GM12874 (cell line): ENCODE results near the gene ATF3.

Source experiments
- TF ChIP-seq, protein P1 (sequence below): IDR thresholded peaks from 2 replicates; pipeline ENCODE4 v1.5.1; 2011; ENCODE audit warnings: low read depth, mild to moderate bottlenecking, control low read depth, low read length, moderate library complexity; ENCODE audit not compliant: insufficient read depth

ATF3 gene

DNA sequence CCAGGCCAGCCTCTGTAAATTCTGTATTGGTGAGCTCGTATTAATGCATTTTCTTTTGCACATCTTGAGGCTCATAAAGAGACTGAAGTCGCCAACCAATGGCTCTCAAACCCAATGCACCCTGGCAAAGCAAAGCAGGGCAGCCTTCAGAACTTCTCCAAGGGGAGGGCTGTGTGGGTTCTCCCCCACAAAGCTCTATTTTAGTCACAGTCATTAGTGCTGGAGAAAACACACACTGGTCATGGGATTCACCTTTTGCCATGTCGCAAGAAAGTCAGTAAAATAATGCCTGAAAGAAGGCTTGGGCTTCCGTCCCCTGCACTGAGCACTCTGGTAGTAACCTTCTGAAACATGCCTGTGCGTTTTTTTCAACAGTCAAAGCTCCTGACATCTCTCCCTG, 26.3 kb upstream of the ATF3 start:
- TF ChIP-seq, protein P1, sequence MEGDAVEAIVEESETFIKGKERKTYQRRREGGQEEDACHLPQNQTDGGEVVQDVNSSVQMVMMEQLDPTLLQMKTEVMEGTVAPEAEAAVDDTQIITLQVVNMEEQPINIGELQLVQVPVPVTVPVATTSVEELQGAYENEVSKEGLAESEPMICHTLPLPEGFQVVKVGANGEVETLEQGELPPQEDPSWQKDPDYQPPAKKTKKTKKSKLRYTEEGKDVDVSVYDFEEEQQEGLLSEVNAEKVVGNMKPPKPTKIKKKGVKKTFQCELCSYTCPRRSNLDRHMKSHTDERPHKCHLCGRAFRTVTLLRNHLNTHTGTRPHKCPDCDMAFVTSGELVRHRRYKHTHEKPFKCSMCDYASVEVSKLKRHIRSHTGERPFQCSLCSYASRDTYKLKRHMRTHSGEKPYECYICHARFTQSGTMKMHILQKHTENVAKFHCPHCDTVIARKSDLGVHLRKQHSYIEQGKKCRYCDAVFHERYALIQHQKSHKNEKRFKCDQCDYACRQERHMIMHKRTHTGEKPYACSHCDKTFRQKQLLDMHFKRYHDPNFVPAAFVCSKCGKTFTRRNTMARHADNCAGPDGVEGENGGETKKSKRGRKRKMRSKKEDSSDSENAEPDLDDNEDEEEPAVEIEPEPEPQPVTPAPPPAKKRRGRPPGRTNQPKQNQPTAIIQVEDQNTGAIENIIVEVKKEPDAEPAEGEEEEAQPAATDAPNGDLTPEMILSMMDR, result no peak

DNA sequence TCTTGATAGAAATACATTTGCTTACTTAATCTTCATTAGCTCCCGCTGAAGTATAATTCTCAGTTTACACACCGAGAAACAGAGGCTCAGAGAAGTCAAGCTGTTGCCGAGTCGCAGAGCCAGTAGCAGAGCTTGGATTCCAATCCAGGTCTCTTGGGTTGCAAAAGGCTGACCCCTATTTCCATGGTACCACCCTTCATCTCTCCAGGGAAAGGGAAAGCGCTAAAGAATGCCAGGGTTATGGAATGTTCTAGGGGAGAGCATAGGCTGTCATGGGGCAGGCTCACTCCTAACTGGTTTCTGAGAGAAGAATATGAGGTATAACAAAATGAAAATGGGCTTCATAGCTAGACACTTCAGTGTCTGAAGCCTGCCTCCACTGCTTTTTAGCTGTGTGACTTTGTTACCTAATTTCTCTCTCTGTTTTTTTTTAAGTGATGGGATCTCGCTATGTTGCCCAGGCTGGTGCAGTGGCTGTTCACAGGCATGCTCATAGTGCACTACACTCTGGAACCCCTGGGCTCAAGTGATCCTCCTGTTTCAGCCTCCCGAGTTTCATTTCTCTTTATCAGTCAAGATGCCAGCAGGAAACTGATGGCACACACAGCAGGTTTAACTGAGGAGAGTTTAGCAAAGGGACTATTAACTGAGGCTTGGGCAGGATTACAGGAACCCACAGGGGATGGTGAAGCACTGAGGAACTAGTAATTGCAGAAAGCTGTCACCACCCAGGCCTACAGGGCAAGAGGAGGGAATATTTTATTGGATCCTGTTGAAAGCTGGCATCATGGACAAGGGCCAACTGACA, 25.5 kb upstream of the ATF3 start:
- TF ChIP-seq, protein P1, result no peak

DNA sequence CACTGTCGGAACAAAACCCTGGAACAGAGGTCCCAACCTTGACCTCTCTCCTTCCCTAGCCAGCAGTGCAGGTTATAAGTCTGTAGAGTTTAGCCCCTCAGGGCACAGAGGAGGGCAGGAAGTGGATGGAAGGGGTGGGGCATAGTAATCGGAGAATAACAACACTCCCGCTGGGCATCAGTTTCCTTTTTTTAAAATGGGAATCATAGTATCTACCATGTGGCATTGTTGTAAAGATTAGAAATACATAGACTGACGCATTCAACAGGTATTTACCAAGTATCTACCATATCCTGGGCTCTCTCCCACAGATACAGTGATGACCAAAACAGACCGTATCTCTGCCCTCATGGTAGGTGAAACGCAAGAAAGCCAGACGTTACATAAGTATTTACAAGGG, 24.9 kb upstream of the ATF3 start:
- TF ChIP-seq, protein P1, result no peak

DNA sequence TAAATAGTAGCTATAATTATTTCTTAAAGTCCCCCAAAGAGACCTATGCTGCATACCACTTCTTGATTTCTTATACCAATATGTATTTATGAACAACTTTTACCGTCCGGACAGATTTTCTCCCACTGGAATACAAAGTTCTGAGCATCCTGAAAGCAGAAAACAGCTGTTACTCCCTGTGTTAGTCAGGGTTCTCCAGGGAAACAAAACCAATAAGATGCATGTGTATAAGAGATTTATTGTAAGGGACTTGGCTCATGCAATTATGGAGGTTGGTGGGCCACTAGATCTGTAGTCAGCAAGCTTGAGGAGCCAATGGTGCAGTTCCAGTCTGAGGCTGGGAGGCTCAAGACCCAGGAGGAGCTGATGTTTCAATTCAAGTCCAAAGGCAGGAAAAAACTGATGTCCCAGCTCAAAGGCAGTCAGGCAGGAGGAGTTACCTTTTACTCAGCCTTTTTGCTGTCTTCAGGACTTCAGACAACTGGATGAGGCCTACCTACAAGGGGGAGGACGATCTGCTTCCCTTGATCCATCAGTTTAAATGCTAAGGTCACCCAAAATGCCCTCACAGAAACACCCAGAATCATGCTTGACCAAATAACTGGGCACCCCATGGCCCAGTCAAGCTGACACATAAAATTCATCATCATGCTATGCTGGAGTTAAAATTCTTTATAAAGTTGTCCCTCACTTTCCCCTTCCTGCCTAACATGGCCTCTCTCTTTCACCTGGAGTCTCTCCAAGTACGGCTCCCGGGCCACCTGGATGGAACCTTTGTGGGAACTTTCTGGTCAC, 24.3 kb upstream of the ATF3 start:
- TF ChIP-seq, protein P1, result no peak

DNA sequence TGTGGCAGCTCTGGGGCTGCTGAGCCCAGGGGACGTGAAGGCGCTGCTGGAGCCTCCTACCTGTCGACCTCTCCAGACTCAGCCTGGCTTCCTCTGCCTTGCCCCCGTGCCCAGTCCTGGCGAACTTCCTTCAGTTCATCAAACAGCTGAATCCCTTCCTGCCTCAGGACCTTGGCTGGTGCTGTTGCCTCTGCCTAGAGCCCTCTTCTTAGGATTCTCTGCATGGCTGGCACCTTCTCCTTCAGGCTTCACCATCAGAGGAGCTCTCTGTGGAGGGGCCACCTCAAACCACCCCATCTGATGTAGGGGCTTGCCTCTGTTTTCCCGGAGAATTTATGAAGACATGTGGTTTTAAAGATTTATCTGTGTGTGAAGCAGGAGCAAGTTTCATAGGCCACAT, 23.4 kb upstream of the ATF3 start:
- TF ChIP-seq, protein P1, result no peak

DNA sequence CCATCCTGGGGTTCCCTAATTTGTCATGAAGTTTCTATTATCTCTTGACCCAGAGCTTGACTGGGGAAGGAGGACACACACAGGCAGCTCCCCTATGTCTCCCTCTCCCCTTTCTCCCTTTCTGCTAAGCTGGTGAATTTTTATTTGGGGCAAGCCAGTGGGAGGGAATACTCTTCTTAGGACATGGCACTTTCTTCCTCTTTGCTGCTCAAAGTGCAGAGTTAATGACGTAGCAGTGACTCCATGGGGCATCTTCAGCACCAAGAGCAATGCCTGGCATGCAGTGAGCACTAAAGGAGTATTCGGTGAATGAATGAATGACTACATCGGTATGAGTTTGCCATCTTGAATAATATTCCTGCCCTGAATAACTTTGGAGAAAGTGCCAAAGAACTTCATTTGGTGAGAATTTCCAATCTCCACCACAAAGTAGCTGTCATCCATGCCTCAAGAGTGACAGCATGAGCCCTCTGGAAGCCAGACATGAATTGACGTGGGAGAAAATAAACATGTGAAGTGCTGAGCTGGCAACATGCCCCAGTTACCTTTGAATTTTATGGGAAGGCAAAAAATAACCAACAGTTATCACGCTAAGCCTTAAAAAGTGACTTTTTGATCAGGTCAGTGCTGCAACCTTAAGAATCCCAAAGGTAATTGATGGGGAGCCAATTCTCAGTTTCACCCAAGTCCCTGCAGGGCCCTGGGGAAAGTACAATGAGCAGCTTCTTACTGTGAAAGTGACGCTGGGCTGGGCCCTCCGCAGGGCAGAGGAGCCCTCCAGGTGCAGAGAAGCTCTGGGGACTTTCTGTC, 22.1 kb upstream of the ATF3 start:
- TF ChIP-seq, protein P1, result no peak
